LNCaP clone FGC (cell line): Measurements from ENCODE around the gene NEDD9.

Experiments
- DNase-seq: peaks from one replicate; pipeline ENCODE4 v3.0.0-alpha.2; 2011; ENCODE audit warnings: low read depth
- H3K4me3 ChIP-seq: 2 replicates; pipeline ENCODE4 v1.5.1; 2011; ENCODE audit warnings: mild to moderate bottlenecking, low read depth, low read length, control low read depth
- TF ChIP-seq, protein P1 (sequence below): IDR thresholded peaks from 2 replicates; pipeline ENCODE4 v1.5.1; 2012; ENCODE audit warnings: mild to moderate bottlenecking; ENCODE audit not compliant: control insufficient read depth, insufficient read depth; ENCODE audit errors: extremely low read depth

The NEDD9 gene

DNA sequence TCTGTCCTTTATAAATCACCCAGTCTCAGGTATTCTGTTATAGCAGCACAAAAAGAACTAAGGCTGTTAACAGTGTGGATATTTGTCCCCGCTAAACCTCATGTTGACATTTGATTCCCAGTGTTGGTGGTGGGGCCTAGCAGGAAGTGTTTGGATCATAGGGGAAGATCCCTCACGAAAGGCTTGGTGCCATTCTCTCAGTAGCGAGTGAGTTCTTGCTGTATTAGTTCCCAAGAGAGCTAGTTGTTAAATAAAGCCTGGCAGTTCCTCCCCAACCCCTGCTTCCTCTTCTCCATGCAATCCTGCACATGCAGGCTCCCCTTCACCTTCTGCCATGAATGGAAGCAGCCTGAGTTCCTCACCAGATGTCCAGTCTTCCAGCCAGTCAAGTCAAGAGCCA lies 91.2 kb downstream of the NEDD9 start:
- no peak for DNase-seq
- TF ChIP-seq, protein P1, sequence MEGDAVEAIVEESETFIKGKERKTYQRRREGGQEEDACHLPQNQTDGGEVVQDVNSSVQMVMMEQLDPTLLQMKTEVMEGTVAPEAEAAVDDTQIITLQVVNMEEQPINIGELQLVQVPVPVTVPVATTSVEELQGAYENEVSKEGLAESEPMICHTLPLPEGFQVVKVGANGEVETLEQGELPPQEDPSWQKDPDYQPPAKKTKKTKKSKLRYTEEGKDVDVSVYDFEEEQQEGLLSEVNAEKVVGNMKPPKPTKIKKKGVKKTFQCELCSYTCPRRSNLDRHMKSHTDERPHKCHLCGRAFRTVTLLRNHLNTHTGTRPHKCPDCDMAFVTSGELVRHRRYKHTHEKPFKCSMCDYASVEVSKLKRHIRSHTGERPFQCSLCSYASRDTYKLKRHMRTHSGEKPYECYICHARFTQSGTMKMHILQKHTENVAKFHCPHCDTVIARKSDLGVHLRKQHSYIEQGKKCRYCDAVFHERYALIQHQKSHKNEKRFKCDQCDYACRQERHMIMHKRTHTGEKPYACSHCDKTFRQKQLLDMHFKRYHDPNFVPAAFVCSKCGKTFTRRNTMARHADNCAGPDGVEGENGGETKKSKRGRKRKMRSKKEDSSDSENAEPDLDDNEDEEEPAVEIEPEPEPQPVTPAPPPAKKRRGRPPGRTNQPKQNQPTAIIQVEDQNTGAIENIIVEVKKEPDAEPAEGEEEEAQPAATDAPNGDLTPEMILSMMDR: no peak
- H3K4me3 ChIP-seq: no peak overlapping the region

DNA sequence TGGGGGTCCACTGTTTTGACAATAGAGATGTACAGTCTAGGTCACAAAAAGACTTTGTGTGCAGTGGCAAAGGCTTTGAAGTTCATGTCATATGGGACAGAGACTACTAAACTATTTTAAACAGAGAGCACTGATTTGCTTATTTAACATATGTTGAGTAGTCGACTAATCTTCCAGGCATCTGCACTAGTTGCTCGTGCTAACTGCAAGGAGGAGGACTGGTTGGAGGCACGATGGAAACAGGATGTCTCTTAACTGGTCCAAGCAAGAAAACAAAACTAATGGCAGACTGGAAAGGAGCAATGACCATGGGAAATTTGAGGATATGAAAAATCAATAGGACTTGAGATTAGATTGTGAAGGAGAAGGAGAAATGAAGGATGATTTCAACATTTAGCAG lies 92.4 kb downstream of the NEDD9 start:
- TF ChIP-seq, protein P1: no peak
- no peak for DNase-seq
- H3K4me3 ChIP-seq: no peak overlapping the region

DNA sequence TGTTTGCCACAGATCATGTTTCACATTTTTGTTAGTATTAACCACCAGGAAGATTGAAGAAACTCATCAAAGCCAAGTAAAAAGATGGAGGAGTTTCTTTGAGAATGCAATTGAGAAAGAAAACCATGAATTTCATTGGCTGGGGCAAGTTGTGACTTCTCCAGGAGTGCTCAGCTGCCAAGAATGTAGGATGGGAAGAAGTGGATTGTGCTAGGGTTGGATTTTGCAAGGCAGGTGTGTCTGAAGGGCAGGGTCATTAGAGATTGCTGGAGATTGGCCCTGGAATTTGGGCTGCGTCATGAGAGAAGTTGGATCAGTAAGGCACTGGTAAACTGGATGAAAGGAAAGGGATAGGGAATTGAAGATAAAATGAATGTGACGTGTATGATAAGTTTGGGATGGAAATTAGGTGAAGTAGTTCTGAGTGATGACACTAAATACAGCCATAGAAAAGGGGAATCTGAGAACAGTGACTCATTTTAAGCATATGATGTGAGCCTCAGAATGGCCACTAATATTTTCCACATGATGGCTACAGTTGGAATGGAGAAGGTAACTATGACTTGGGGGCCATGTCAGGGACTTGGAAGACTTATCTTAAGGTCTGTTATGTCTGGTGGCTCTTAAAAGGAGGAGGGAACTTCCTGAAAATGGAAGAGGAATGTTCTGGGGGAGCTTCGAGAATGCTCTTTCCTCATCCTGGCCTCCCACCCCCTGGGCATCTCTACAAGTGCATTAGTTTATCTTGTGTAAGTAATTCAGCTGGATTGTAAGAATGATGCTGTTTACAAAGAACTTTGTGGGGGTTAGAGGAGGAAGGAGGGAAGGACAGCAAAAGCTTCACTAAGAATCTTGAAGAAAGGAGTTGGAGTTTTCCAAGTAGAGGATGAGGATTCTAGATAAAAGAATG lies 93.2 kb downstream of the NEDD9 start:
- no peak for DNase-seq
- no peak overlapping the region for H3K4me3 ChIP-seq
- TF ChIP-seq, protein P1: no peak

DNA sequence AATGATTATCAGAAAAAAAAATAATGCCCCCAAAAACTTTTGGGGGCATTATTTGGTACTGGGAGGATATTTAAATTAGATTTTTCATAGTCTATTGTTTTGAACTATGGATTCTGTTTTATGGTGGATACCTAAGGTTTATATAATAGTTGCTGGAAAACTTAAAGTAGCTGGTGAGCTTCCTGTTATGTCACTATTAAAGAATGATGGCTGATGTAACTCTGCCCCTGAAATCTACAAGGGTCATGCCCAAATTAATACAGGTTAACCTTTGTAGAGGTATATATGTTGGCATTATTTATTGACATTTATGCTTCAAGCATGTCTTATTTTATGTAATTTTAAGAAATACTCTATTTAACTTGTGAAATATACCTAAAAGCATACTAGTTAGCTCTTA lies 95.7 kb downstream of the NEDD9 start:
- no peak for DNase-seq
- TF ChIP-seq, protein P1: no peak
- no peak overlapping the region for H3K4me3 ChIP-seq
